ENCODE data around the gene UBL3.

UBL3 gene

GRCh38 chr13:29892151-29892550 lies 41.7 kb upstream of the UBL3 start (continued):
- no peak for TF ChIP-seq ZNF785 (tag by site-specific recombination; IDR thresholded peaks at IDR 0.05)
- TF ChIP-seq ZNF677 (tag by site-specific recombination; IDR thresholded peaks at IDR 0.05) = no peak
- TF ChIP-seq ZNF280D (tag by site-specific recombination; IDR thresholded peaks at IDR 0.05) = no peak
- no peak for TF ChIP-seq KLF16 (tag by site-specific recombination; IDR thresholded peaks at IDR 0.05)
- TF ChIP-seq REST (tag by site-specific recombination; IDR thresholded peaks at IDR 0.05) = no peak
- TF ChIP-seq ZBTB26 (tag by site-specific recombination; optimal IDR thresholded peaks at IDR 0.05) = no peak

- Histone ChIP-seq H3K4me3 (ENCODE audit: low read depth, low read length) (no peak overlapping the region), H3K27ac (ENCODE audit: extremely low read depth, low read depth, low read length) (no peak overlapping the region), H3K36me3 (ENCODE audit: control insufficient read depth in 2 of 2, insufficient read depth in 1 of 2, low read length in 2 of 2) (no peaks in the 10 kb centered on the region), H3K4me1 (ENCODE audit: control insufficient read depth, insufficient read depth, low read length) (no peaks in the 10 kb centered on the region), H3K9me3 (ENCODE audit: control insufficient read depth, insufficient read depth, low read depth, low read length) (no peaks in the 10 kb centered on the region)
- ChIA-PET POLR2A (no interaction called here), CTCF (interaction anchor here (0.5 kb wide), 1 partner anchor 483 kb away, joined by 3 read pairs; no protein-coding TSS in a partner anchor)
- TF ChIP-seq ZNF280C (tag by site-specific recombination; IDR thresholded peaks at IDR 0.05) = no peak
- no peak for TF ChIP-seq ZNF792 (tag by site-specific recombination; IDR thresholded peaks at IDR 0.05)
- TF ChIP-seq GLI2 (tag by site-specific recombination; IDR thresholded peaks at IDR 0.05; ENCODE audit: borderline replicate concordance, low read depth) = no peak
- no peak for TF ChIP-seq ZNF26 (tag by site-specific recombination; IDR thresholded peaks at IDR 0.05)
These were observed 38.7 kb upstream of the UBL3 start for GRCh38 chr13:29889111-29889510.

- Histone ChIP-seq H3K36me3 (ENCODE audit: control insufficient read depth in 2 of 2, insufficient read depth in 1 of 2, low read length in 2 of 2) (no peaks in the 10 kb centered on the region), H3K27ac (ENCODE audit: extremely low read depth, low read depth, low read length) (no peak overlapping the region), H3K9me3 (ENCODE audit: control insufficient read depth, insufficient read depth, low read depth, low read length) (no peaks in the 10 kb centered on the region), H3K4me1 (ENCODE audit: control insufficient read depth, insufficient read depth, low read length) (no peaks in the 10 kb centered on the region), H3K4me3 (ENCODE audit: low read depth, low read length) (no peak overlapping the region)
- CTCF ChIA-PET = no interaction called here
- POLR2A ChIA-PET = no interaction called here
- TF ChIP-seq ZNF404 (tag by site-specific recombination; IDR thresholded peaks at IDR 0.05) = no peak
- TF ChIP-seq MYNN (tag by site-specific recombination; IDR thresholded peaks at IDR 0.05; ENCODE audit: borderline replicate concordance) = no peak
- no peak for TF ChIP-seq ZNF558 (tag by site-specific recombination; IDR thresholded peaks at IDR 0.05)
- no peak for TF ChIP-seq ZNF473 (tag by site-specific recombination; IDR thresholded peaks at IDR 0.05)
- no peak for TF ChIP-seq ZNF155 (tag by site-specific recombination; IDR thresholded peaks at IDR 0.05)
- no peak for TF ChIP-seq ZNF449 (tag by site-specific recombination; IDR thresholded peaks at IDR 0.05)
- no peak for TF ChIP-seq ZNF76 (tag by site-specific recombination; IDR thresholded peaks at IDR 0.05; ENCODE audit: borderline replicate concordance, low read depth)
- no peak for TF ChIP-seq ZNF394 (tag by site-specific recombination; IDR thresholded peaks at IDR 0.05; ENCODE audit: borderline replicate concordance)
- no peak for TF ChIP-seq ZNF174 (tag by site-specific recombination; IDR thresholded peaks at IDR 0.05)
These were observed 37.9 kb upstream of the UBL3 start for GRCh38 chr13:29888306-29888705.
